ENCODE data around the gene C5.
A peak's percentile ranks its signal among the peaks of the same experiment; 100 is the strongest.

C5 gene

GRCh38 chr9:120904061-120904977, 145.8 kb downstream of the C5 start:
- DNase-seq: peak; percentile 46

- DNase-seq: no peak
Observed at GRCh38 chr9:120902569-120903535, 147.2 kb downstream of the C5 start.
